Smooth muscle cell (in vitro differentiated cells): ENCODE data around the gene SRBD1. TPM values are rescaled to one million over a fixed set of nuclear protein-coding genes. Genes with fewer than 3 reads are reported as not detected.

ENCODE experiments used
- DNase-seq: peaks from one replicate; lab custom pipeline; 2025; ENCODE audit not compliant: unreplicated experiment; lab: John Stamatoyannopoulos, UW
- H2AFZ ChIP-seq: fragments of 200-600 bp; sonication (generic); 2 replicates; pipeline ENCODE4 v1.6.0; 2016; ENCODE audit warnings: antibody characterized with exemption, low read depth, mild to moderate bottlenecking
- H3F3A ChIP-seq: fragments of 200-600 bp; sonication (generic); 2 replicates; pipeline ENCODE4 v1.6.0; 2017; ENCODE audit warnings: antibody characterized with exemption, low read depth
- H3K27ac ChIP-seq: fragments of 200-600 bp; sonication (generic); 2 replicates; pipeline ENCODE4 v1.5.1; 2016; ENCODE audit warnings: low read depth, mild to moderate bottlenecking
- H3K27me3 ChIP-seq: fragments of 200-600 bp; sonication (generic); 2 replicates; pipeline ENCODE4 v1.6.1; 2016; ENCODE audit warnings: low read depth, mild to moderate bottlenecking
- H3K36me3 ChIP-seq: fragments of 200-600 bp; sonication (generic); 2 replicates; pipeline ENCODE4 v1.5.1; 2016; ENCODE audit warnings: low read depth
- H3K4me1 ChIP-seq: fragments of 200-600 bp; sonication (generic); 2 replicates; pipeline ENCODE4 v1.5.1; 2016; ENCODE audit warnings: low read depth
- H3K4me2 ChIP-seq: fragments of 200-600 bp; sonication (generic); 2 replicates; pipeline ENCODE4 v1.6.0; 2016; ENCODE audit warnings: mild to moderate bottlenecking
- H3K4me3 ChIP-seq: fragments of 200-600 bp; sonication (generic); 2 replicates; pipeline ENCODE4 v1.5.1; 2016; ENCODE audit warnings: mild to moderate bottlenecking
- H3K79me2 ChIP-seq: fragments of 200-600 bp; sonication (generic); 2 replicates; pipeline ENCODE4 v1.6.0; 2016; ENCODE audit warnings: low read depth, mild to moderate bottlenecking
- H3K9ac ChIP-seq: fragments of 200-600 bp; sonication (generic); 2 replicates; pipeline ENCODE4 v1.6.0; 2016; ENCODE audit warnings: low read depth
- H3K9me3 ChIP-seq: fragments of 200-600 bp; sonication (generic); replicated peaks from 2 replicates; pipeline ENCODE4 v1.5.1; 2016; ENCODE audit warnings: low read depth
- H4K20me1 ChIP-seq: fragments of 200-600 bp; sonication (generic); 2 replicates; pipeline ENCODE4 v1.6.0; 2016; ENCODE audit warnings: low read depth
- CTCF ChIP-seq: fragments of 200-600 bp; sonication (generic); IDR thresholded peaks from 2 replicates; pipeline ENCODE4 v1.5.1; 2017; ENCODE audit warnings: borderline replicate concordance, mild to moderate bottlenecking, antibody characterized with exemption; ENCODE audit not compliant: insufficient read depth, poor library complexity, severe bottlenecking
- WGBS: methylation state at CpG from one replicate; pipeline ENCODE4 v1.1.7; 2016; ENCODE audit warnings: low lambda C conversion rate; 5-methylcytosine and 5-hydroxymethylcytosine counted together
- polyA plus RNA-seq: library from polyadenylated mRNA; unstranded; fragments of >200 nt; fragmentation: Nextera tagmentation; extraction: Ambion mirVana; gene quantifications from 2 replicates; pipeline ENCODE4 v1.2.1, GENCODE V29; 2016
- total RNA-seq: library from RNA; depleted of rRNA; stranded (reverse); fragments of >200 nt; gene quantifications from 2 replicates; pipeline ENCODE4 v1.2.3, GENCODE V29; 2014

The SRBD1 gene
- total and polyA plus RNA-seq, 2 experiments from 2014 or later, result 11.1 to 22.5 TPM

GRCh38 chr2:45510701-45511420, 100.2 kb downstream of the SRBD1 start:
- no peak overlapping the region for H3K4me3 ChIP-seq
- no peaks in the 10 kb centered on the region for H3K9me3 ChIP-seq
- H3F3A ChIP-seq, result no peaks in the 10 kb centered on the region
- TF ChIP-seq CTCF, result no peak
- H3K27me3 ChIP-seq, result no peaks in the 10 kb centered on the region
- H3K4me1 ChIP-seq, result peaks cover 14% of the 10 kb centered on the region
- no peaks in the 10 kb centered on the region for H3K36me3 ChIP-seq
- H3K4me2 ChIP-seq, result no peak overlapping the region
- H2AFZ ChIP-seq, result no peak overlapping the region
- no peak overlapping the region for H3K9ac ChIP-seq
- peaks cover 8% of the 10 kb centered on the region for H4K20me1 ChIP-seq
- no peak for DNase-seq
- no peak overlapping the region for H3K27ac ChIP-seq
- H3K79me2 ChIP-seq, result no peaks in the 10 kb centered on the region
- 78% methylated on average over 9 of the region's 9 CpGs for WGBS

- no peaks in the 10 kb centered on the region for H3K9me3 ChIP-seq
- no peaks in the 10 kb centered on the region for H3K36me3 ChIP-seq
- H3K4me3 ChIP-seq, result no peak overlapping the region
- DNase-seq, result no peak
- H4K20me1 ChIP-seq, result peaks cover 4% of the 10 kb centered on the region
- H3K79me2 ChIP-seq, result no peaks in the 10 kb centered on the region
- no peak overlapping the region for H3K27ac ChIP-seq
- no peaks in the 10 kb centered on the region for H3F3A ChIP-seq
- no peak for TF ChIP-seq CTCF
- H3K27me3 ChIP-seq, result no peaks in the 10 kb centered on the region
- WGBS, result 80% methylated on average over 3 of the region's 3 CpGs
- H2AFZ ChIP-seq, result no peak overlapping the region
- no peak overlapping the region for H3K4me2 ChIP-seq
- H3K9ac ChIP-seq, result no peak overlapping the region
- H3K4me1 ChIP-seq, result peaks cover 3% of the 10 kb centered on the region
These were observed 104.3 kb downstream of the SRBD1 start for GRCh38 chr2:45506756-45507155.

GRCh38 chr2:45505138-45505537, 105.9 kb downstream of the SRBD1 start:
- no peak for DNase-seq
- Histone ChIP-seq H3K9me3 (no peaks in the 10 kb centered on the region), H3K4me1 (peaks cover 3% of the 10 kb centered on the region), H3K79me2 (no peaks in the 10 kb centered on the region), H3K9ac (no peak overlapping the region), H4K20me1 (peaks cover 4% of the 10 kb centered on the region), H3K27me3 (no peaks in the 10 kb centered on the region), H3K4me3 (no peak overlapping the region), H3K27ac (no peak overlapping the region), H3F3A (no peaks in the 10 kb centered on the region), H3K4me2 (no peak overlapping the region), H2AFZ (no peak overlapping the region), H3K36me3 (no peaks in the 10 kb centered on the region)
- TF ChIP-seq CTCF, result no peak
- WGBS, result 100% methylated on average over 1 of the region's 1 CpG
